NCI-H1105 treated with DMSO at 0.1 percent for 48 hours (cell line): ENCODE results near the gene TRIML2.
"Not testable (repeated sequence)": the region's sequence is repeated elsewhere in the genome, so short reads cannot be mapped to it uniquely, and the experiment has no call there.

Source experiments
- DNase-seq: peaks from one replicate; lab custom pipeline; 2025; lab: John Stamatoyannopoulos, UW

TRIML2 gene

DNA sequence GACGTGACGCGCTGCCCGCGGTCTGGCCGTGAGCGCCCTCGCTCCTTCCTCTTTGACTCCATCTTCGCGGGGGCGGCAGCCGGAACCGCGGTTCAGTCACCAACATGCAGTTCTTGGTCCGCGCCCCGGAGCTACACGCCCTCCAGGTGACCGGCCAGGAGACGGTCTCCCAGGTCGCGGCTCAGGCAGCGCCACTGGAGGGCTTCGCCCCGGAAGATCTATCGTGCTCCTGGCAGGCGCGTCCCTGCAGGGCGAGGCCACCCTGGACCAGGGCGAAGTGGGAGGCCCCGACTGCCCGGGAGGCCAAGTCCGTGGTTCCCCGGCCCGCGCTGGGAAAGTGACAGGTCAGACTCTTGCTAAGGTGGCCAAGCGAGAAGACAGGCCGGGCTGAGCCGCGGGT, 2.9 kb downstream of the TRIML2 start:
- no peak for DNase-seq

DNA sequence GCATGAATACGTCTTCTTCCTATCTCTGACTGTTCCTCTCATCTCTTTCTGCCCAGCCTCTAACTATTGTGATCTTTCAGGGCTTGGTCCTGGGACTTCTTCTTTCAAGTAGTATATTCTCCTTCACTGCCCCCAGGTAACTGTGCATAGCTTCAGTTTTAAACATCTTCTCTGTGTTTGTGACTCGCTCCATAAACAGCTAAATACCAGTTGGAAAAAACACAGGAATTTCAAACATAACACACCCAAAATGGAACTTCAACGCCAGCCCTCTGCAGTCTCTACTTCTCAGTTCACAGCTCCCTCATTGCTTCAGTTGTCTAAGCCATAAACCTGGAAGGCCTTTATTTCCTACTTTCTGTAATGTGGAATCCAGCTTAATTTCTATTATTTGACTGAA, 16.6 kb downstream of the TRIML2 start:
- DNase-seq = no peak

DNA sequence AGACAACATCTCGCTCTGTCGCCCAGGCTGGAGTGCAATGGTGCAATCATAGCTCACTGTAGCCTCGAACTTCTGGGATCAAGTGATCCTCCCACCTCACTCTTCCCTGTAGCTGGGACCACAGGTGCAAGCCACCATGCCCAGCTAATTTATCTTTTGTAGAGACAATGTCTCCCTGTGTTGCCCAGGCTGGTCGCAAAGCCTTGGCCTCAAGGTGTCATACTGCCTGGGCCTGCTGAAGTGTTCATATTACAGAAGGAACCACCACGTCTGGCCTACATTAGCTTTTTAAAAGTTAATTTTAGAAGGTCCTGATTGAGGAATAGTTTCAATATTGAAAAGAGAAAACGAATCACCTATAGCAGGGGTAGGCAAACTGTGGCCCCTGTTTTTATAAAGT, 22.5 kb downstream of the TRIML2 start:
- no peak for DNase-seq

DNA sequence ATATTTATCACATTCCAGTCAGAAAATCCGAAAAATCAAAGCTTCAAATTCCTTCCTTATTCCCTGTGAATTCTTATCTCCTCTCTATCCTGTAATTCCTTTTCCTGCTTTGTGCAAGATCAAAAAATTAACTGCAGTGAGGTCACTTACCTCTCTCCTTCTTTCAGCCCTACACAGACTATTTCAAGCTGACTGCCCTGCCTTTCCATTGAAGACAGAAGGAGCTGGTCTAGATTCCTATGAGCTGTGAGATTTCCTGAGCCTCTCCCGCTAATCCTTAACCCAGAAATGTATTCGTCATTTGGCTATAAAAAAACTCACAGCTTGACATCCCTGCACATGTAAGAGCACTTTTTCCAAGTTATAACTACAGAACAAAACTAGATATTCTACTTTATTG, 26.6 kb downstream of the TRIML2 start:
- DNase-seq = no peak

DNA sequence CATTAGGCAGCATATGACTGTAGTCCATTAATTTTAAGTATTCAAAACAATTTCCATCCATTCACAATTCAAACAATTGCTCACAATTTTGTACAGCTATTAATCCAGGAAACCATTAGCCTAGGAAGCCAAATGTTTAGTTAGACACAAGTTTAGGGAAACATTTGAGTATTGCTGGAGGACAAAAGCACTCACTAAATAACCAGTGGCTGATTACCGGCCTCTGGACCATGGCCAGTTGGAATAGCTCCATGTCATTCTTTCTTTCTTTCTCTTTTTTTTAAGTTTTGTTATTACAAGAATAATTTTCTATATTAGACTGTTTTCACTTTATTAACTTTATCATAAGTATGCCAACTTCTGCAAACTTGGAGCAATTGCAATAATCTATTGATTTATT, 31.3 kb downstream of the TRIML2 start:
- DNase-seq = peak; percentile 85

DNA sequence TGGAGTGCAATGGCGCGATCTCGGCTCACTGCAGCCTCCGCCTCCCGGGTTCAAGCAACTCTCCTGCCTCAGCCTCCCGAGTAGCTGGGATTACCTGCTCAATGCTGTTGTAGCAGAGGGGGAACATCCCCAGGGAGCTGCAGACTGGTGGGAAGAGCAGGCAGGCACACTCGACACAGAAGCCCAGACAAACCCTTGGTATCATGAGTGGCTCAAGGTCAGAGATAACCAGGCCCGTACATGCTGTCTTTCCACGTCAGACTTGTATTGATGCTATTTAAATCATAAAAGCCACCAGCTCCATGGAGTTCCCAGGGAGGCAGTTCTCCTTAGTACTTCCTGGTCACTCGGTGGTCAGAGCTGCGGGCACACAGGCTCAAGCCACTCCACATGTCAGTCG, 33.2 kb downstream of the TRIML2 start:
- no peak for DNase-seq

DNA sequence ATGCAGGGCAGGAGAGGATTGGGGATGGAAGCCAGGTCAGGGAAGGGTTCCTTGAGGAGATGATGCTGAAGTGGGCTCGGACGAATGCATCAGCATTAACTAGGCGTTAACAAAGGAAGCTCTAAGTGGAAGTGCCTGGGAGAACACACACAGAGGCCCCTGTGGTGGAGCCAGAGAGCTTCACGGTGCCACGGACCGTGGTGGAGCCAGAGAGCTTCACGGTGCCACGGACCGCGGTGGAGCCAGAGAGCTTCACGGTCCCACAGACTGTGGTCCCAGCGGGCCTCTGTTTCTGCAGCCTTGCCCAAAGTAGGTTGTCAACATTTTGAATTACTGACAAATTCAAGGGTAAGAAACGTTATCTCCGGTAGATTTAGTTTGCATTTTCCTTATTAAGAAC, 48.3 kb downstream of the TRIML2 start:
- DNase-seq = no peak

DNA sequence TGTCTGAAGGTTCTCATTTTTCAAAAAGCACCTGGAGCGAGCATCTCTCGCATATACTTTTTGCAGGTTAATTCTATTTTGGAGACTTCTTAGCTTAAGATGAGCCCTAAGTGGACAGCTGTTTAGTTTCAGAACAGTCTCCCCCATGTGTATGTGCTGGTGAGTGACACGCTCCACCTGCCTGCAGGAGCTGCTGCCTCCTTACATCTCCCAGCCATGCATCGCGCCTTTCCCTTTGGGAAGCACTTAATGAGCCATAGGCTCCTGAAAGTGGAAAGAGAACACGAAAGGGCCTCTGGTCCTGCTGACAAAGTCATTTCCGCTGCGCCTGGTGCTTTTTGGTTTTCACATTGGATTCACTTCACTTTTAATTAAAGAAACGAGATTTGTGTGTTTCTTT, 56.1 kb downstream of the TRIML2 start:
- no peak for DNase-seq

DNA sequence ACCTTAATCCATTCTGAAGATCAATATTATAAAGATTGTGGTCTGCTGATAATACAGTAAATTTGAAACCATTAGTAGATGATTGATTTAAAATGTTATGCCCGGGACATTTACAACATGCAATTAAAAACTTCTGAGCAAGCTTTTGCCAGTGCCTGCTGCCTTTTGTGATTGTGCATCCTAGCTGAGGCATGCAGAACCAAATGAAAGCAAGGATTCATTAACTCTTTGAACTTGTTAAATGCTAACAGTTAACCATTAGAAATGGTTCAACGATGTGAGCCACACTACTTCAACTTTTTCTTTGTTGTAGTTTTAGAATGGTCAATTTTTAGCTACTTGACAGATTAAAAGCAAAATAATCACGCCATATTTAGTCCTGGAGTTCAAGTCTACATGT, 62.7 kb downstream of the TRIML2 start:
- no peak for DNase-seq

DNA sequence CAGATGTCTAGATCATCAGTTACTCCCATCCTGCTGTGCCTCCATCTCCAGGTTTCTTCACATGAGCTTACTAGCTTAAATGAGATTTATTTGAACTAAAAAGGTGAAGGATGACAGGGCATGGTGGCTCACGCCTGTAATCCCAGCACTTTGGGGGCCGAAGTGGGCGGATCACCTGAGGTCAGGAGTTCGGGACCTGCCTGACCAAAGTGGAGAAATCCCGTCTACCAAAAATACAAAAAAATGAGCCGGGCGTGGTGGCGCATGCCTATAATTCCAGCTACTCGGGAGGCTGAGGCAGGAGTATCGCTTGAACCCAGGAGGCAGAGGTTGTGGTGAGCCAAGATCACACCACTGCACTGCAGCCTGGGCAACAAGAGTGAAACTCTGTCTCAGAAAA, 63.9 kb downstream of the TRIML2 start:
- DNase-seq = not testable (repeated sequence)

DNA sequence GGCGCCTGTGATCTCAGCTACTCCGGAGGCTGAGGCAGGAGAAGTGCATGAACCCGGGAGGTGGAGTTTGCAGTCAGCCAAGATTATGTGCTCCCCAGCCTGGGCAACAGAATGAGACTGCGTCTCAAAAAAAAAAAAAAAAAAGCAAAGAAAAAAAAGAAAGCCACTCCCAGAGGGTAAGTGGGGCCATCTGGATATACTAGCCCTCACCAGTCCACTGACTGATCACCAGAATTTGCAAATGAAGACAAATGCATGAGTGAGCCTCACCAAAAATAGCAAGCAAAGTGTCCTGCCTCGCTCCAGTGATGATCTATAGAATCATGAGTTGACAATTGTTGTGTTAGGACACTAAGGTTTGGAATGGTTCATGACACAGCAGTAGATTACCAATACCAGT, 66.2 kb downstream of the TRIML2 start:
- DNase-seq = no peak

DNA sequence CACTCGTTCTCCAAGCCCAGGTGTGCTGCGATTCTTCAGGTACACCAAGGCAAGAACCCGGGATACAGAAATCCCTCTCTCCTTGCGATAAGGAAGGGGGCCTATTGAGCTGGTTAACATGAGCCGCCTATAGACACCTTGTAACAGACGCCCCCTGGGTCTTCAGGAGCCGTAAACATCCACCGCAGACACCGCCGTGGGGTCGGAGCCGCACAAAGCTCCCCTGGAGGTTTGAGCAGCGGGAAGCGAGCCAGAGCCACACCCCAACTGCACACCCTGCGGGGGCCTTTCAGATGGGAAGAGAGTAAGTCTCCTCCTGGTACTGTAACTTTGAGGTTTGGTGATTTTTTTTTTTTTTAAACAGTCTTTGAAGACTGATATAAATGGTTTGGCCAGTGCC, 67.2 kb downstream of the TRIML2 start:
- no peak for DNase-seq

DNA sequence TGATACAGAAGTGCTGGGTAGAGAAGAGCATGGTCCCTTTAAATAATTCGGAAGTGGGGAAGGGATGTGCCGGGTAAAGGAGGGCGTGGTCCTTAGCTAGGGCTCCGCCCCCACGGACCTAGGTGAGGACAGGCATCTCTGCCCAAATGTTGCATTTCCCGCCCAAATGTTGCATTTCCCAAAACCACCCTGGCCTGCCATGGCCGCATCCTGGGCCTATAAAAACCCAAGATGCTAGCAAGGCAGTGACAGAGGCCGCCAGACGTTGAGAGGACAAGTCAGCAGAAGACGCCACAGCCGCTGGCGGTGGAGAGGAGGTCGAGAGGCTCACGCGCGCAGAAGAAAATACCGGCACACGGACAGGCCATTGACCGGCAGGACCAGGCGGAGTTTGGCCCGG, 67.7 kb downstream of the TRIML2 start:
- DNase-seq = no peak
